Endothelial cell of umbilical vein (primary cell): ENCODE results near the gene RAD50. TPM values are rescaled to one million over a fixed set of nuclear protein-coding genes. Genes with fewer than 3 reads are reported as not detected.

Experiments
- BruUV-seq: library from RNA; stranded (reverse); fragments of 400-500 nt; replicated peaks from 2 replicates; lab custom pipeline; 2021; lab: Mats Ljungman, UMichigan
- CTCF ChIA-PET: fragments of 300-600, 350-600 bp; sonication (Branson Sonifier 250); formaldehyde crosslinking; loops from one replicate; lab custom pipeline; 2021; ENCODE audit warnings: antibody characterized with exemption, inconsistent platforms; lab: Charles Lee
- POLR2A ChIA-PET: fragments of 300-600, 350-600 bp; sonication (Branson Sonifier 250); formaldehyde crosslinking; loops from one replicate; lab custom pipeline; 2021; ENCODE audit warnings: antibody characterized with exemption, inconsistent platforms; lab: Charles Lee
- DNase-seq: peaks from one replicate; pipeline ENCODE4 v3.0.0-alpha.2; 2011; ENCODE audit warnings: low read depth, low spot score
- FAIRE-seq: peaks from 2 replicates; lab custom pipeline; 2011; peaks lifted over from hg19 to GRCh38; lab: Jason Lieb, UNC
- H2AFZ ChIP-seq: 2 replicates; pipeline ENCODE4 v1.6.0; 2012; ENCODE audit warnings: low read depth, low read length, control low read depth, inconsistent platforms
- H3K27ac ChIP-seq: 2 replicates; pipeline ENCODE4 v1.5.1; 2011; ENCODE audit warnings: low read depth, mild to moderate bottlenecking, control low read depth, low read length, moderate library complexity; ENCODE audit not compliant: insufficient read depth
- H3K27me3 ChIP-seq, 2 experiments: 2 replicates each; pipeline versions ENCODE4 v1.6.0 to v1.6.1; 2011; ENCODE audit warnings: low read length in 2 of 2, mixed read lengths in 1 of 2; ENCODE audit not compliant: control insufficient read depth in 2 of 2, insufficient read depth in 2 of 2
- H3K36me3 ChIP-seq, 2 experiments: 2 replicates in 1 of 2; 3 replicates in 1 of 2; pipeline ENCODE4 v1.5.1; 2011; ENCODE audit warnings: low read length in 2 of 2, mild to moderate bottlenecking in 1 of 2, moderate library complexity in 1 of 2; ENCODE audit not compliant: control insufficient read depth in 2 of 2, insufficient read depth in 2 of 2; ENCODE audit errors: extremely low read depth in 1 of 2
- H3K4me1 ChIP-seq: 3 replicates; pipeline ENCODE4 v1.5.1; 2011; ENCODE audit warnings: mild to moderate bottlenecking, low read length; ENCODE audit not compliant: control insufficient read depth, insufficient read depth; ENCODE audit errors: extremely low read depth
- H3K4me2 ChIP-seq: 2 replicates; pipeline ENCODE4 v1.6.1; 2011; ENCODE audit warnings: low read length, control low read depth, mixed read lengths; ENCODE audit not compliant: insufficient read depth
- H3K4me3 ChIP-seq, 3 experiments: fragments of 200-600 bp in 1 of 3; sonication (generic), shearing (Covaris generic) in 1 of 3; replicated peaks in 1 of 3; 2 replicates each; pipeline ENCODE4 v1.5.1; 2011 to 2016; ENCODE audit warnings: control low read depth in 3 of 3, low read length in 3 of 3, mild to moderate bottlenecking in 2 of 3, inconsistent platforms in 1 of 3, low read depth in 1 of 3, moderate library complexity in 1 of 3; ENCODE audit not compliant: insufficient read depth in 1 of 3
- H3K79me2 ChIP-seq: 2 replicates; pipeline ENCODE4 v1.6.0; 2012; ENCODE audit warnings: low read length, inconsistent platforms; ENCODE audit not compliant: control insufficient read depth, insufficient read depth
- H3K9ac ChIP-seq: replicated peaks from 2 replicates; pipeline ENCODE3; 2011; ENCODE audit warnings: low read length, control low read depth; ENCODE audit not compliant: insufficient read depth; ENCODE audit errors: extremely low read depth
- H3K9me1 ChIP-seq: replicated peaks from 3 replicates; pipeline ENCODE4 v1.6.0; 2011; ENCODE audit warnings: mild to moderate bottlenecking, low read length; ENCODE audit not compliant: control insufficient read depth, insufficient read depth; ENCODE audit errors: extremely low read depth
- H3K9me3 ChIP-seq: replicated peaks from 2 replicates; pipeline ENCODE4 v1.5.1; 2012; ENCODE audit warnings: low read length, inconsistent platforms; ENCODE audit not compliant: control insufficient read depth, insufficient read depth
- H4K20me1 ChIP-seq: replicated peaks from 2 replicates; pipeline ENCODE3; 2011; ENCODE audit warnings: mild to moderate bottlenecking, low read length; ENCODE audit not compliant: control insufficient read depth, insufficient read depth; ENCODE audit errors: extremely low read depth
- CTCF ChIP-seq, 2 donors: IDR thresholded peaks; 1 replicate in 1 of 2; 2 replicates in 1 of 2; pipeline ENCODE4 v1.5.1; 2011; ENCODE audit warnings: low read length in 2 of 2, mild to moderate bottlenecking in 2 of 2, moderate library complexity in 2 of 2, control low read depth in 1 of 2, inconsistent platforms in 1 of 2, low read depth in 1 of 2; ENCODE audit not compliant: insufficient read depth in 1 of 2; ENCODE audit errors: extremely low read depth in 1 of 2
- EZH2 ChIP-seq: IDR thresholded peaks from 2 replicates; pipeline ENCODE4 v1.6.1; 2012; ENCODE audit warnings: borderline replicate concordance, low read depth, mild to moderate bottlenecking, moderate library complexity, low read length, inconsistent platforms; ENCODE audit not compliant: severe bottlenecking
- FOS ChIP-seq: IDR thresholded peaks from 2 replicates; pipeline ENCODE4 v1.6.1; 2011; ENCODE audit warnings: mild to moderate bottlenecking, low read length, moderate library complexity, borderline replicate concordance; ENCODE audit not compliant: insufficient read depth
- GATA2 ChIP-seq: IDR thresholded peaks from 2 replicates; pipeline ENCODE4 v1.7.0; 2011; ENCODE audit warnings: low read depth, mild to moderate bottlenecking, moderate library complexity, mixed read lengths, low read length; ENCODE audit not compliant: insufficient read length, insufficient read depth
- JUN ChIP-seq: IDR thresholded peaks from 2 replicates; pipeline ENCODE4 v1.6.1; 2011; ENCODE audit warnings: borderline replicate concordance, low read depth; ENCODE audit not compliant: insufficient read length, insufficient read depth
- MAX ChIP-seq: IDR thresholded peaks from 2 replicates; pipeline ENCODE4 v1.6.1; 2011; ENCODE audit not compliant: insufficient read depth, insufficient read length
- MYC ChIP-seq: IDR thresholded peaks from one replicate; pipeline ENCODE4 v1.6.1; 2011; ENCODE audit warnings: mild to moderate bottlenecking, low read depth, low read length
- dilution Hi-C: fragments of 300-500 bp; cut with MboI; formaldehyde crosslinking; loops from one replicate; pipeline ENCODE4 v1.15.0; 2019; ENCODE audit warnings: low sequenced_read_pairs; ENCODE audit not compliant: extremely low pct_ligation_motif_present
- intact Hi-C: fragments of 100-400 bp; cut with micrococcal nuclease; formaldehyde crosslinking; loops from one replicate; pipeline ENCODE4 v1.10.0; 2022
- polyA plus RNA-seq, 4 experiments: library from polyadenylated mRNA; depleted of rRNA in 3 of 4; stranded (reverse) in 3 of 4; unstranded in 1 of 4; fragments of >200 nt; gene quantifications; 2 replicates each; pipeline versions ENCODE4 v1.2.1 to v1.2.3, GENCODE V29; 2011 to 2012; ENCODE audit warnings: missing spikeins in 1 of 4
- total RNA-seq: library from RNA; stranded (reverse); gene quantifications from 2 replicates; pipeline ENCODE4 v1.2.3, GENCODE V29; 2021

Gene RAD50
- total and polyA plus RNA-seq, 2 donors (not counting 3 experiments of a cell fraction or from before 2014, with no cell fraction given) = 6.1 to 20.4 TPM

- BruUV-seq = no TSS peak
- H3K9me1 ChIP-seq = no peaks in the 10 kb centered on the region
- dilution Hi-C loops = no loop called here
- no peak overlapping the region for H3K9ac ChIP-seq
- H4K20me1 ChIP-seq = no peaks in the 10 kb centered on the region
- H3K27ac ChIP-seq = no peak overlapping the region
- no peaks in the 10 kb centered on the region for H3K36me3 ChIP-seq
- DNase-seq (no peak), FAIRE-seq (no peak)
- H2AFZ ChIP-seq = no peak overlapping the region
- H3K4me3 ChIP-seq = no peak overlapping the region
- H3K9me3 ChIP-seq = no peaks in the 10 kb centered on the region
- no peaks in the 10 kb centered on the region for H3K27me3 ChIP-seq
- no peaks in the 10 kb centered on the region for H3K79me2 ChIP-seq
- intact Hi-C loops = no loop called here
- TF ChIP-seq GATA2 (no peak), MAX (no peak), EZH2 (no peak), MYC (no peak), JUN (no peak), CTCF (IDR thresholded peaks at IDR 0.05; ENCODE audit: extremely low read depth in 1 of 2, insufficient read depth in 1 of 2, low read depth in 1 of 2, low read length in 2 of 2) (no peak), FOS (no peak)
- H3K4me1 ChIP-seq = peaks cover under 1% of the 10 kb centered on the region
- CTCF ChIA-PET = interaction anchor here (1.5 kb wide), 1 partner anchor 159 kb away, joined by 8 read pairs; no protein-coding TSS in a partner anchor
- H3K4me2 ChIP-seq = no peak overlapping the region
- POLR2A ChIA-PET = no interaction called here
Observed at GRCh38 chr5:132661231-132662003, 104.6 kb downstream of the RAD50 start.
